Kidney (tissue), 14 donors: Measurements from ENCODE around the gene GRAMD2B. TPM values are rescaled to one million over a fixed set of nuclear protein-coding genes. Genes with fewer than 3 reads are reported as not detected.
"Not testable (repeated sequence)": the region's sequence is repeated elsewhere in the genome, so short reads cannot be mapped to it uniquely, and the experiment has no call there.

Source experiments
- DNase-seq, 5 donors: peaks; one replicate each; pipeline ENCODE4 v3.0.0-alpha.2; 2013 to 2020
- FAIRE-seq: peaks from 2 replicates; lab custom pipeline; 2012; peaks lifted over from hg19 to GRCh38; lab: Jason Lieb, UNC
- H3K27ac ChIP-seq, 2 donors: one replicate each; pipeline ENCODE4 v1.7.0; 2013; ENCODE audit warnings: low read depth in 2 of 2, low read length in 2 of 2, inconsistent platforms in 1 of 2
- H3K27me3 ChIP-seq: one replicate; pipeline ENCODE4 v1.7.1; 2013; ENCODE audit warnings: low read length, inconsistent platforms; ENCODE audit not compliant: control insufficient read depth, insufficient read depth
- H3K36me3 ChIP-seq, 3 donors: one replicate each; pipeline versions ENCODE4 v1.7.0 to v1.7.1; 2013; ENCODE audit warnings: low read length in 3 of 3, control low read depth in 1 of 3, inconsistent platforms in 1 of 3; ENCODE audit not compliant: insufficient read depth in 3 of 3, control insufficient read depth in 2 of 3
- H3K4me1 ChIP-seq, 3 donors: one replicate each; pipeline versions ENCODE4 v1.7.0 to v1.7.1; 2013; ENCODE audit warnings: low read length in 3 of 3, inconsistent platforms in 1 of 3, low read depth in 1 of 3; ENCODE audit not compliant: control insufficient read depth in 2 of 3, insufficient read depth in 2 of 3
- H3K4me3 ChIP-seq, 3 donors: one replicate each; pipeline versions ENCODE4 v1.7.0 to v1.8.1; 2013; ENCODE audit warnings: low read length in 3 of 3, control low read depth in 1 of 3, inconsistent platforms in 1 of 3
- H3K9ac ChIP-seq, 3 donors: one replicate each; pipeline versions ENCODE4 v1.7.0 to v1.7.1; 2013; ENCODE audit warnings: low read length in 3 of 3, control low read depth in 1 of 3, inconsistent platforms in 1 of 3
- H3K9me3 ChIP-seq, 3 donors: one replicate each; pipeline versions ENCODE4 v1.7.0 to v1.7.1; 2013; ENCODE audit warnings: low read length in 3 of 3, control low read depth in 1 of 3, inconsistent platforms in 1 of 3; ENCODE audit not compliant: control insufficient read depth in 2 of 3, insufficient read depth in 1 of 3
- intact Hi-C: fragments of 100-400 bp; cut with DNase I; formaldehyde crosslinking; loops from one replicate; pipeline ENCODE4 v1.11.1; 2022
- polyA plus RNA-seq: library from polyadenylated mRNA; stranded (reverse); fragments of 350-450 nt; fragmentation: Illumina TruSeq; extraction: RNeasy Lipid Tissue Mini Kit (QIAGEN cat#74804); gene quantifications from one replicate; pipeline ENCODE4 v1.2.3, GENCODE V29; 2014; ENCODE audit warnings: low read depth, low replicate concordance; ENCODE audit not compliant: insufficient read depth
- total RNA-seq: library from RNA; stranded (reverse); fragmentation: NEBNext Ultra II Directional; extraction: Animal tissue kit (Norgen Biotek cat#: 25700); gene quantifications from one replicate; pipeline ENCODE4 v1.2.1, GENCODE V29; 2021
- TF ChIP-seq, protein P1 (sequence below): IDR thresholded peaks from 3 replicates; pipeline ENCODE4 v1.5.1; 2012; ENCODE audit warnings: mild to moderate bottlenecking, moderate library complexity, borderline replicate concordance; ENCODE audit not compliant: insufficient read depth; ENCODE audit errors: extremely low read depth
- donor health status: control.
- donor health status: control.
- donor health status: control.
- donor health status: control.
- donor health status: control.
- donor health status: DM: yes; HTN: yes; CAD: no.
- donor health status: Normal renal cell carcinoma (clear cell type).

The GRAMD2B gene
- total and polyA plus RNA-seq, 2 donors from 2014 or later: 18.4 to 38.5 TPM

DNA sequence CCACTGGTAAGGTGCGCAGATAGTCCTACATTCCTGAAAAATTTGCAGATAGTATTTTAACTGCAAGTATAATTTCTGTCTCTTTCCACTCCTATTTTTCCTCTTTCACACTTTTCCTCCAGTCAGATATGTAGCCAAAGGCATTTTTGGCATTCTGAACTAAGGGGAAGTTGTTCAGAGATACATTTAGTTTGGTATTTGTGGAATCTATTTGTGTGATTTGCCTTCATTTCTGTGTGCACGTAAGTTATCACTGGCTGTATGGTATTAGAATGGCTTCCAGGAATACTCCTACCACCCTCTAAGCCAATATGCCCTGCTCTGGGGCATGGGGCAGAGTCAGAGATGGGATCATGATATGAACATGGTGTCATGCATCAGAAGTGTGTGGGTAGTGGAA lies 45.8 kb upstream of the GRAMD2B start:
- FAIRE-seq (no peak), DNase-seq (no peak)
- Histone ChIP-seq H3K27ac (no peak overlapping the region), H3K9ac (no peak overlapping the region), H3K4me3 (no peak overlapping the region), H3K4me1 (peaks cover 0 to 11% (median 9%) of the 10 kb centered on the region in 3 donors), H3K9me3 (peaks cover 0 to 17% (median 2%) of the 10 kb centered on the region in 3 donors), H3K36me3 (no peaks in the 10 kb centered on the region), H3K27me3 (no peaks in the 10 kb centered on the region)
- TF ChIP-seq, protein P1, sequence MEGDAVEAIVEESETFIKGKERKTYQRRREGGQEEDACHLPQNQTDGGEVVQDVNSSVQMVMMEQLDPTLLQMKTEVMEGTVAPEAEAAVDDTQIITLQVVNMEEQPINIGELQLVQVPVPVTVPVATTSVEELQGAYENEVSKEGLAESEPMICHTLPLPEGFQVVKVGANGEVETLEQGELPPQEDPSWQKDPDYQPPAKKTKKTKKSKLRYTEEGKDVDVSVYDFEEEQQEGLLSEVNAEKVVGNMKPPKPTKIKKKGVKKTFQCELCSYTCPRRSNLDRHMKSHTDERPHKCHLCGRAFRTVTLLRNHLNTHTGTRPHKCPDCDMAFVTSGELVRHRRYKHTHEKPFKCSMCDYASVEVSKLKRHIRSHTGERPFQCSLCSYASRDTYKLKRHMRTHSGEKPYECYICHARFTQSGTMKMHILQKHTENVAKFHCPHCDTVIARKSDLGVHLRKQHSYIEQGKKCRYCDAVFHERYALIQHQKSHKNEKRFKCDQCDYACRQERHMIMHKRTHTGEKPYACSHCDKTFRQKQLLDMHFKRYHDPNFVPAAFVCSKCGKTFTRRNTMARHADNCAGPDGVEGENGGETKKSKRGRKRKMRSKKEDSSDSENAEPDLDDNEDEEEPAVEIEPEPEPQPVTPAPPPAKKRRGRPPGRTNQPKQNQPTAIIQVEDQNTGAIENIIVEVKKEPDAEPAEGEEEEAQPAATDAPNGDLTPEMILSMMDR: no peak
- intact Hi-C loops: no loop called here

DNA sequence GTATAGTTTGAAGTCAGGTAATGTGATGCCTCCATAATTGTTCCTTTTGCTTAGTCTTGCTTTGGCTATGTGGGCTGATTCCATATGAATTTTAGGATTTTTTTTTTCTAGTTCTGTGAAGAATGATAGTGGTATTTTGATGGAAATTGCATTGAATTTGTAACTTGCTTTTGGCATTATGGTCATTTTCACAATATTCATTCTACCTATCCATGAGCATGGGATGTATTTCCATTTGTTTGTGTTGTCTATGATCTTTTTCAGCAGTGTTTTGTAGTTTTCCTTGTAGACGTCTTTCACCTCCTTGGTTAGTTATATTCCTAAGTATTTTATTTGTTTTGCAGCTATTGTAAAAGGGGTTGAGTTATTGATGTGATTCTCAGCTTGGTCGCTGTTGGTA lies 42.9 kb upstream of the GRAMD2B start:
- Histone ChIP-seq H3K4me1 (peaks cover 0 to 20% (median 12%) of the 10 kb centered on the region in 3 donors), H3K9me3 (peaks cover 0 to 17% (median 2%) of the 10 kb centered on the region in 3 donors)
- DNase-seq, intact Hi-C loops, H3K4me3 ChIP-seq, FAIRE-seq, H3K27me3 ChIP-seq, H3K27ac ChIP-seq, H3K36me3 ChIP-seq, H3K9ac ChIP-seq: not testable (repeated sequence)

DNA sequence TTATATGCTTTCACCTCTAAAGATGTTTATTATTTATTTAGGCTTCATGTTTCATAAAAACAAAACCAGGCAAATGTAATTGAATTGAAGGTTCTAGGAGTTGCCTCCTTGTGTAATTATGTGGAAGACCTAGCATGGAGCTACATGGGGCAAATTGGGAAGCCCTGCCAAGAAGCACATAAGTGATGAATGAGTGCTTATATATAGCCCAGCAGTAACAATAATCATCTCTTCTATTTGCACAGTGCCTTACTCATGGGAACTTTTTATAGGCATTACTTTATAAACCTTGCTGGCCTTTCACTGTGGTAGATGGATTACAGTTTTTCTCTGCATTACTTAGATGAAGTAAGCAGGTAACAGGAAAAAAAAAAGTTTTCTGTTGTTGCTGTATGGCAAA lies 40.0 kb upstream of the GRAMD2B start:
- H3K4me3 ChIP-seq: no peak overlapping the region
- no peak overlapping the region for H3K9ac ChIP-seq
- no peaks in the 10 kb centered on the region for H3K27me3 ChIP-seq
- FAIRE-seq (no peak), DNase-seq (no peak)
- peaks cover 0 to 11% (median 4%) of the 10 kb centered on the region in 3 donors for H3K4me1 ChIP-seq
- TF ChIP-seq, protein P1: no peak
- no peak overlapping the region for H3K27ac ChIP-seq
- H3K36me3 ChIP-seq: no peaks in the 10 kb centered on the region
- peaks cover 0 to 17% (median 2%) of the 10 kb centered on the region in 3 donors for H3K9me3 ChIP-seq
- intact Hi-C loops: no loop called here

DNA sequence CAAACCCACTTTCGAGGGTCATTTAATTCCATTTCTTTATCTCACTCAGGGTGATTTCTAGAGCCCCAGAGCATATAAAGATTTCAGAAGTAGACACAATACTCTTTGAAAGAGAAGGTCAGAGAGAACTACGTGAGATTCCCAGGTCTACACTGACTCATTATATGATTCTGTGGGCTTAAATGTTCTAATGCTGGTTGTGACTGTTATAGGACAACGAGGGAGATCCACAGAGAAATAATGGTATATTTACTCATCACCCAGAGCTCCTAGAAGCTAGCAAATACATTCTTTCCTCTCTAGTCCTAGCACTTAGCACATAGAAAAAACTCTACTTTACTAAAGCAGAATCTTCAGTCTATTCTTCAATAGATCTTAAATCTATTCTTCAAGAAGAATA lies 39.4 kb upstream of the GRAMD2B start:
- Histone ChIP-seq H3K4me3 (no peak overlapping the region), H3K9me3 (peaks cover 0 to 17% (median 2%) of the 10 kb centered on the region in 3 donors), H3K9ac (no peak overlapping the region), H3K4me1 (peaks cover 0 to 11% (median 4%) of the 10 kb centered on the region in 3 donors), H3K27me3 (no peaks in the 10 kb centered on the region), H3K27ac (no peak overlapping the region), H3K36me3 (no peaks in the 10 kb centered on the region)
- TF ChIP-seq, protein P1: no peak
- no peak for DNase-seq
- intact Hi-C loops: no loop called here
- FAIRE-seq: no peak
